ENCODE data around the gene NEBL.
A peak's percentile ranks its signal among the peaks of the same experiment; 100 is the strongest.

NEBL gene

DNA sequence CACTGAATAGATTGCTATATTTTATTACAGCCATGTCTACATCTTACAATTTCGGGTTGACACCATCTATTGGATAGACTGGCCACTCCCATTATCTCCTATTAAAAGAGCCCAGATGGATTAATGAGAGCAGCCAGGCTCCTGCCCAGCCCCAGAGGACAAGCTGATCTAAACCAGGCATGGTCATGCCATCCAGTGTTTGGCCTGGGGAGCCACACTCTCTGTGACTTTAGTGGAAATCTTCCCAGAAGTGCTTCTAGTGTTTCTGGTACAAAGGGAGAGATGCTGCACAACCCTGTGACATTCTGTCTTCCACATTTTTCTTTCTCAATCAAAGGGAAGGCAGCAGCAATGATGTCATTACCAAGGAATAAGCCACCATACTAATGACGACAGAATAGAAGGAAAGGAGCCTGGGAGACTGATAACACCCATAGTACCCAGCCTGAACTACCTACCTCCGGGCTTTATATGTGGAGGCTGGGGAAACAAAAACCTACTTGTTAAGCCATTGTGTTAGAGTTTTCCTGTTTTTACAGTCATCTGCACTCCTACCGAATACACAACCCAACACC is 5.0 kb downstream of the NEBL start:
- Histone ChIP-seq H3K4me1 (ENCODE audit: control insufficient read depth, insufficient read depth, low read length) (peaks cover 28% of the 10 kb centered on the region), H3K9me3 (ENCODE audit: control insufficient read depth, insufficient read depth, low read depth, low read length) (no peaks in the 10 kb centered on the region), H3K27ac (ENCODE audit: extremely low read depth, low read depth, low read length) (no peak overlapping the region), H3K4me3 (ENCODE audit: low read depth, low read length) (no peak overlapping the region), H3K36me3 (ENCODE audit: control insufficient read depth in 2 of 2, insufficient read depth in 1 of 2, low read length in 2 of 2) (no peaks in the 10 kb centered on the region)
- ChIA-PET POLR2A (no interaction called here), CTCF (interaction anchor here (0.6 kb wide), 1 partner anchor 1061 kb away, joined by 7 read pairs; no protein-coding TSS in a partner anchor)
- no peak for TF ChIP-seq ZNF791 (tag by site-specific recombination; IDR thresholded peaks at IDR 0.05)
- TF ChIP-seq ZNF629 (tag by site-specific recombination; IDR thresholded peaks at IDR 0.05), result 0 out of 2 replicates have a peak, but pooled peaks have one; percentile 16
- TF ChIP-seq ZNF596 (tag by site-specific recombination; IDR thresholded peaks at IDR 0.05), result no peak

DNA sequence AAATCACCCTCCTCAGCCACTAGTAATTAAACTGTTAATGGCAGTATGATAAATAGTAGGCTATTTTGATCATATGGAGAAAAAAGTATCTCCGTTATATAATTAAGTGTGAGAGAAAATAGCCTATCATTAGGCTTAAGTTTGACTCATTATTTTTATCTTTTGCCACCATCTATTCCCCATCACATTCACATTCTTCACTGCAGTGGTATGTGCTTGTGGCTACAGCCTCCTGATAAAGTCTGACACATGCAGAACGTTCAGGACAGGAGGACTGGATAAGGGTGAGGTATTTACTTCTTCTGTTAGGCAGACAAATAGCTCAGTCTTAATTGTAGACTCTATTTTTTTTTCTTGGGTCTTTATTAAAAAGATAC is 5.8 kb downstream of the NEBL start:
- ChIA-PET POLR2A (no interaction called here), CTCF (interaction anchor here (0.6 kb wide), 1 partner anchor 1062 kb away, joined by 7 read pairs; no protein-coding TSS in a partner anchor)
- Histone ChIP-seq H3K36me3 (ENCODE audit: control insufficient read depth in 2 of 2, insufficient read depth in 1 of 2, low read length in 2 of 2) (no peaks in the 10 kb centered on the region), H3K9me3 (ENCODE audit: control insufficient read depth, insufficient read depth, low read depth, low read length) (no peaks in the 10 kb centered on the region), H3K4me1 (ENCODE audit: control insufficient read depth, insufficient read depth, low read length) (peaks cover 28% of the 10 kb centered on the region), H3K4me3 (ENCODE audit: low read depth, low read length) (no peak overlapping the region), H3K27ac (ENCODE audit: extremely low read depth, low read depth, low read length) (no peak overlapping the region)
- TF ChIP-seq, protein P1, sequence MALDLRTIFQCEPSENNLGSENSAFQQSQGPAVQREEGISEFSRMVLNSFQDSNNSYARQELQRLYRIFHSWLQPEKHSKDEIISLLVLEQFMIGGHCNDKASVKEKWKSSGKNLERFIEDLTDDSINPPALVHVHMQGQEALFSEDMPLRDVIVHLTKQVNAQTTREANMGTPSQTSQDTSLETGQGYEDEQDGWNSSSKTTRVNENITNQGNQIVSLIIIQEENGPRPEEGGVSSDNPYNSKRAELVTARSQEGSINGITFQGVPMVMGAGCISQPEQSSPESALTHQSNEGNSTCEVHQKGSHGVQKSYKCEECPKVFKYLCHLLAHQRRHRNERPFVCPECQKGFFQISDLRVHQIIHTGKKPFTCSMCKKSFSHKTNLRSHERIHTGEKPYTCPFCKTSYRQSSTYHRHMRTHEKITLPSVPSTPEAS (tag by site-specific recombination; IDR thresholded peaks at IDR 0.05), result no peak
- TF ChIP-seq ZNF654 (tag by site-specific recombination; IDR thresholded peaks at IDR 0.05; ENCODE audit: low read depth) (no peak), BCL11A (tag by site-specific recombination; IDR thresholded peaks at IDR 0.05; ENCODE audit: low read depth) (no peak), ZNF621 (tag by site-specific recombination; IDR thresholded peaks at IDR 0.05) (no peak), ZIC2 (tag by site-specific recombination; IDR thresholded peaks at IDR 0.05) (no peak), ZNF555 (tag by site-specific recombination; conservative IDR thresholded peaks at IDR 0.05) (no peak), TCF7L2 (IDR thresholded peaks at IDR 0.05; ENCODE audit: borderline replicate concordance, low read depth, low read length) (0 out of 2 replicates have a peak, but pooled peaks have one; percentile 31), ZNF426 (tag by site-specific recombination; IDR thresholded peaks at IDR 0.05) (no peak), ZNF146 (tag by site-specific recombination; IDR thresholded peaks at IDR 0.05) (no peak), ZNF600 (tag by site-specific recombination; IDR thresholded peaks at IDR 0.05) (peak; percentile 89), KLF8 (tag by site-specific recombination; IDR thresholded peaks at IDR 0.05) (peak; percentile 43), OSR2 (tag by site-specific recombination; IDR thresholded peaks at IDR 0.05) (0 out of 2 replicates have a peak, but pooled peaks have one; percentile 7), ZBTB8A (tag by site-specific recombination; IDR thresholded peaks at IDR 0.05) (no peak), MEIS1 (CRISPR knock-in tag; IDR thresholded peaks at IDR 0.05; ENCODE audit: borderline replicate concordance) (no peak)
- TF ChIP-seq, protein P2, sequence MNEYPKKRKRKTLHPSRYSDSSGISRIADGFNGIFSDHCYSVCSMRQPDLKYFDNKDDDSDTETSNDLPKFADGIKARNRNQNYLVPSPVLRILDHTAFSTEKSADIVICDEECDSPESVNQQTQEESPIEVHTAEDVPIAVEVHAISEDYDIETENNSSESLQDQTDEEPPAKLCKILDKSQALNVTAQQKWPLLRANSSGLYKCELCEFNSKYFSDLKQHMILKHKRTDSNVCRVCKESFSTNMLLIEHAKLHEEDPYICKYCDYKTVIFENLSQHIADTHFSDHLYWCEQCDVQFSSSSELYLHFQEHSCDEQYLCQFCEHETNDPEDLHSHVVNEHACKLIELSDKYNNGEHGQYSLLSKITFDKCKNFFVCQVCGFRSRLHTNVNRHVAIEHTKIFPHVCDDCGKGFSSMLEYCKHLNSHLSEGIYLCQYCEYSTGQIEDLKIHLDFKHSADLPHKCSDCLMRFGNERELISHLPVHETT (tag by site-specific recombination; IDR thresholded peaks at IDR 0.05), result peak; percentile 66; the same call in 1 of the 2 replicates
- TF ChIP-seq, protein P3, sequence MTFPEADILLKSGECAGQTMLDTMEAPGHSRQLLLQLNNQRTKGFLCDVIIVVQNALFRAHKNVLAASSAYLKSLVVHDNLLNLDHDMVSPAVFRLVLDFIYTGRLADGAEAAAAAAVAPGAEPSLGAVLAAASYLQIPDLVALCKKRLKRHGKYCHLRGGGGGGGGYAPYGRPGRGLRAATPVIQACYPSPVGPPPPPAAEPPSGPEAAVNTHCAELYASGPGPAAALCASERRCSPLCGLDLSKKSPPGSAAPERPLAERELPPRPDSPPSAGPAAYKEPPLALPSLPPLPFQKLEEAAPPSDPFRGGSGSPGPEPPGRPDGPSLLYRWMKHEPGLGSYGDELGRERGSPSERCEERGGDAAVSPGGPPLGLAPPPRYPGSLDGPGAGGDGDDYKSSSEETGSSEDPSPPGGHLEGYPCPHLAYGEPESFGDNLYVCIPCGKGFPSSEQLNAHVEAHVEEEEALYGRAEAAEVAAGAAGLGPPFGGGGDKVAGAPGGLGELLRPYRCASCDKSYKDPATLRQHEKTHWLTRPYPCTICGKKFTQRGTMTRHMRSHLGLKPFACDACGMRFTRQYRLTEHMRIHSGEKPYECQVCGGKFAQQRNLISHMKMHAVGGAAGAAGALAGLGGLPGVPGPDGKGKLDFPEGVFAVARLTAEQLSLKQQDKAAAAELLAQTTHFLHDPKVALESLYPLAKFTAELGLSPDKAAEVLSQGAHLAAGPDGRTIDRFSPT (tag by site-specific recombination; IDR thresholded peaks at IDR 0.05), result peak; percentile 47; the same call in 1 of the 2 replicates
- TF ChIP-seq, protein P4, sequence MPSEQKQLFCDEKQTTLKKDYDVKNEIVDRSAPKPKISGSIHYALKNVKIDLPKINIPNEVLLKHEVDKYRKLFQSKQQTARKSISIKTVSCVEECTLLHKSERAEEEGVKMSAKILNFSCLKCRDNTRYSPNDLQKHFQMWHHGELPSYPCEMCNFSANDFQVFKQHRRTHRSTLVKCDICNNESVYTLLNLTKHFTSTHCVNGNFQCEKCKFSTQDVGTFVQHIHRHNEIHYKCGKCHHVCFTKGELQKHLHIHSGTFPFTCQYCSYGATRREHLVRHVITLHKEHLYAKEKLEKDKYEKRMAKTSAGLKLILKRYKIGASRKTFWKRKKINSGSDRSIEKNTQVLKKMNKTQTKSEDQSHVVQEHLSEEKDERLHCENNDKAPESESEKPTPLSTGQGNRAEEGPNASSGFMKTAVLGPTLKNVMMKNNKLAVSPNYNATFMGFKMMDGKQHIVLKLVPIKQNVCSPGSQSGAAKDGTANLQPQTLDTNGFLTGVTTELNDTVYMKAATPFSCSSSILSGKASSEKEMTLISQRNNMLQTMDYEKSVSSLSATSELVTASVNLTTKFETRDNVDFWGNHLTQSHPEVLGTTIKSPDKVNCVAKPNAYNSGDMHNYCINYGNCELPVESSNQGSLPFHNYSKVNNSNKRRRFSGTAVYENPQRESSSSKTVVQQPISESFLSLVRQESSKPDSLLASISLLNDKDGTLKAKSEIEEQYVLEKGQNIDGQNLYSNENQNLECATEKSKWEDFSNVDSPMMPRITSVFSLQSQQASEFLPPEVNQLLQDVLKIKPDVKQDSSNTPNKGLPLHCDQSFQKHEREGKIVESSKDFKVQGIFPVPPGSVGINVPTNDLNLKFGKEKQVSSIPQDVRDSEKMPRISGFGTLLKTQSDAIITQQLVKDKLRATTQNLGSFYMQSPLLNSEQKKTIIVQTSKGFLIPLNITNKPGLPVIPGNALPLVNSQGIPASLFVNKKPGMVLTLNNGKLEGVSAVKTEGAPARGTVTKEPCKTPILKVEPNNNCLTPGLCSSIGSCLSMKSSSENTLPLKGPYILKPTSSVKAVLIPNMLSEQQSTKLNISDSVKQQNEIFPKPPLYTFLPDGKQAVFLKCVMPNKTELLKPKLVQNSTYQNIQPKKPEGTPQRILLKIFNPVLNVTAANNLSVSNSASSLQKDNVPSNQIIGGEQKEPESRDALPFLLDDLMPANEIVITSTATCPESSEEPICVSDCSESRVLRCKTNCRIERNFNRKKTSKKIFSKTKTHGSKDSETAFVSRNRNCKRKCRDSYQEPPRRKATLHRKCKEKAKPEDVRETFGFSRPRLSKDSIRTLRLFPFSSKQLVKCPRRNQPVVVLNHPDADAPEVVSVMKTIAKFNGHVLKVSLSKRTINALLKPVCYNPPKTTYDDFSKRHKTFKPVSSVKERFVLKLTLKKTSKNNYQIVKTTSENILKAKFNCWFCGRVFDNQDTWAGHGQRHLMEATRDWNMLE (tag by site-specific recombination; conservative IDR thresholded peaks at IDR 0.05; ENCODE audit: low read depth), result no peak
- TF ChIP-seq, protein P5, sequence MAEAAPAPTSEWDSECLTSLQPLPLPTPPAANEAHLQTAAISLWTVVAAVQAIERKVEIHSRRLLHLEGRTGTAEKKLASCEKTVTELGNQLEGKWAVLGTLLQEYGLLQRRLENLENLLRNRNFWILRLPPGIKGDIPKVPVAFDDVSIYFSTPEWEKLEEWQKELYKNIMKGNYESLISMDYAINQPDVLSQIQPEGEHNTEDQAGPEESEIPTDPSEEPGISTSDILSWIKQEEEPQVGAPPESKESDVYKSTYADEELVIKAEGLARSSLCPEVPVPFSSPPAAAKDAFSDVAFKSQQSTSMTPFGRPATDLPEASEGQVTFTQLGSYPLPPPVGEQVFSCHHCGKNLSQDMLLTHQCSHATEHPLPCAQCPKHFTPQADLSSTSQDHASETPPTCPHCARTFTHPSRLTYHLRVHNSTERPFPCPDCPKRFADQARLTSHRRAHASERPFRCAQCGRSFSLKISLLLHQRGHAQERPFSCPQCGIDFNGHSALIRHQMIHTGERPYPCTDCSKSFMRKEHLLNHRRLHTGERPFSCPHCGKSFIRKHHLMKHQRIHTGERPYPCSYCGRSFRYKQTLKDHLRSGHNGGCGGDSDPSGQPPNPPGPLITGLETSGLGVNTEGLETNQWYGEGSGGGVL (tag by site-specific recombination; IDR thresholded peaks at IDR 0.05), result no peak

All from HEK293 (cell line).